Liver (tissue), 9 donors: ENCODE results near the gene ZNF835. TPM values are rescaled to one million over a fixed set of nuclear protein-coding genes. Genes with fewer than 3 reads are reported as not detected.

Experiments
- DNase-seq: peaks from one replicate; pipeline ENCODE4 v3.0.0-alpha.2; 2017; ENCODE audit warnings: low spot score
- H3K27ac ChIP-seq, 2 donors: one replicate each; pipeline ENCODE4 v1.7.0; 2013; ENCODE audit warnings: inconsistent platforms in 2 of 2, low read length in 2 of 2, control low read depth in 1 of 2, low read depth in 1 of 2, mild to moderate bottlenecking in 1 of 2
- H3K27me3 ChIP-seq, 4 donors: one replicate each; pipeline versions ENCODE4 v1.6.1 to v1.7.0; 2013; ENCODE audit warnings: low read length in 3 of 4, inconsistent platforms in 1 of 4, mild to moderate bottlenecking in 1 of 4, moderate library complexity in 1 of 4; ENCODE audit not compliant: control insufficient read depth in 4 of 4, insufficient read depth in 4 of 4
- H3K36me3 ChIP-seq, 4 donors: one replicate each; pipeline versions ENCODE4 v1.6.1 to v1.7.0; 2013; ENCODE audit warnings: low read length in 3 of 4, mild to moderate bottlenecking in 3 of 4, low read depth in 1 of 4, moderate library complexity in 1 of 4; ENCODE audit not compliant: control insufficient read depth in 4 of 4, insufficient read depth in 3 of 4
- H3K4me1 ChIP-seq, 4 donors: one replicate each; pipeline versions ENCODE4 v1.6.1 to v1.7.0; 2013; ENCODE audit warnings: low read length in 3 of 4, mild to moderate bottlenecking in 3 of 4, moderate library complexity in 1 of 4; ENCODE audit not compliant: control insufficient read depth in 4 of 4, insufficient read depth in 4 of 4
- H3K4me3 ChIP-seq, 3 donors: one replicate each; pipeline versions ENCODE4 v1.6.1 to v1.7.0; 2013; ENCODE audit warnings: low read length in 3 of 3, control low read depth in 1 of 3, low read depth in 1 of 3, mild to moderate bottlenecking in 1 of 3
- H3K9ac ChIP-seq, 2 donors: one replicate each; pipeline ENCODE4 v1.7.0; 2013; ENCODE audit warnings: low read length in 2 of 2, mild to moderate bottlenecking in 2 of 2, moderate library complexity in 2 of 2, control low read depth in 1 of 2, low read depth in 1 of 2
- H3K9me3 ChIP-seq, 4 donors: one replicate each; pipeline versions ENCODE4 v1.6.1 to v1.7.0; 2013; ENCODE audit warnings: low read length in 3 of 4; ENCODE audit not compliant: control insufficient read depth in 4 of 4
- FOXA1 ChIP-seq: IDR thresholded peaks from 2 replicates; pipeline ENCODE4 v1.6.1; 2016; ENCODE audit warnings: antibody characterized with exemption
- HNF4A ChIP-seq, 2 donors: conservative IDR thresholded peaks; 2 replicates each; pipeline ENCODE4 v1.6.1; 2016; ENCODE audit warnings: antibody characterized with exemption in 2 of 2, mild to moderate bottlenecking in 2 of 2
- JUND ChIP-seq, 2 donors: IDR thresholded peaks; 2 replicates each; pipeline ENCODE4 v1.6.1; 2016; ENCODE audit warnings: antibody characterized with exemption in 2 of 2
- TAF1 ChIP-seq: conservative IDR thresholded peaks from 2 replicates; pipeline ENCODE4 v1.6.1; 2016; ENCODE audit warnings: antibody characterized with exemption, mild to moderate bottlenecking
- YY1 ChIP-seq: IDR thresholded peaks from 2 replicates; pipeline ENCODE4 v1.6.1; 2016; ENCODE audit warnings: antibody characterized with exemption, mild to moderate bottlenecking
- WGBS: extraction: QIAGEN DNeasy Blood & Tissue Kit; methylation state at CpG from one replicate; pipeline ENCODE4 v1.1.7; 2013; 5-methylcytosine and 5-hydroxymethylcytosine counted together
- polyA plus RNA-seq, 2 donors: library from polyadenylated mRNA; stranded (reverse) in 1 of 2; unstranded in 1 of 2; fragments of 200-250 nt in 1 of 2; fragments of >200 nt in 1 of 2; fragmentation: Nextera tagmentation in 1 of 2; extraction: Ambion mirVana in 1 of 2; gene quantifications; one replicate each; pipeline versions ENCODE4 v1.2.1 to v1.2.3, GENCODE V29; 2013 to 2015
- total RNA-seq, 2 donors: library from RNA; depleted of rRNA; stranded (reverse); fragments of >200 nt; gene quantifications; one replicate each; pipeline ENCODE4 v1.2.3, GENCODE V29; 2014
- TF ChIP-seq, protein P1 (sequence below): IDR thresholded peaks from 2 replicates; pipeline ENCODE4 v1.6.1; 2016; ENCODE audit warnings: antibody characterized with exemption
- TF ChIP-seq, protein P2 (sequence below): IDR thresholded peaks from 2 replicates; pipeline ENCODE4 v1.6.1; 2016; ENCODE audit warnings: antibody characterized with exemption, mild to moderate bottlenecking
- donor health status: healthy.
- donor health status: healthy.
- donor health status: healthy.
- donor health status: healthy.
- donor health status: healthy.

The ZNF835 gene
- total and polyA plus RNA-seq, 4 donors = 0.19 to 2.3 (median 0.76) TPM

DNA sequence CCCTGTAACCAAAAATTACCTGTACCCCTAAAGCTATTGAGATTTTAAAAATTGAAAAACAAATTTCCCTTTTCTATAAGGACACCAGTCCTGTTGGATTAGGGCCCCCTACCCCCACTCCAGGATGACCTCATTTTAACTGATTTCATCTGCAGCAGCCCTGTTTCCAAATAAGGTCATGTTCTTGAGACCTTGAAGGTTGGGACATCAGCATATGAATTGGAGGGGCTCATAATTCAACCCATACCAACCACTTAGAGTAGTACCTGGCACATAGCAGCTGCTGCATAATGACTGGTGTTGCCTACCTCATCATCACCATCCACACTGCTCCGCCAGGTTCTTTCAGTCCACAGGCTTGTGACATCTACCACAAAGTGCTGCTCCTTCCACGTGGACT is 58.8 kb downstream of the ZNF835 start:
- no peak for DNase-seq
- Histone ChIP-seq H3K4me1 (no peaks in the 10 kb centered on the region), H3K9ac (no peak overlapping the region), H3K27me3 (no peaks in the 10 kb centered on the region), H3K27ac (no peak overlapping the region), H3K36me3 (peaks cover 0 to 3% (median 1%) of the 10 kb centered on the region in 4 donors), H3K4me3 (peak overlapping the region in 2 of 3 donors; percentile 14 to 18), H3K9me3 (peaks cover 15 to 68% (median 39%) of the 10 kb centered on the region in 4 donors)
- WGBS = 92% methylated on average over 2 of the region's 2 CpGs
- TF ChIP-seq, protein P1, sequence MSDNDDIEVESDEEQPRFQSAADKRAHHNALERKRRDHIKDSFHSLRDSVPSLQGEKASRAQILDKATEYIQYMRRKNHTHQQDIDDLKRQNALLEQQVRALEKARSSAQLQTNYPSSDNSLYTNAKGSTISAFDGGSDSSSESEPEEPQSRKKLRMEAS = no peak
- TF ChIP-seq, protein P2, sequence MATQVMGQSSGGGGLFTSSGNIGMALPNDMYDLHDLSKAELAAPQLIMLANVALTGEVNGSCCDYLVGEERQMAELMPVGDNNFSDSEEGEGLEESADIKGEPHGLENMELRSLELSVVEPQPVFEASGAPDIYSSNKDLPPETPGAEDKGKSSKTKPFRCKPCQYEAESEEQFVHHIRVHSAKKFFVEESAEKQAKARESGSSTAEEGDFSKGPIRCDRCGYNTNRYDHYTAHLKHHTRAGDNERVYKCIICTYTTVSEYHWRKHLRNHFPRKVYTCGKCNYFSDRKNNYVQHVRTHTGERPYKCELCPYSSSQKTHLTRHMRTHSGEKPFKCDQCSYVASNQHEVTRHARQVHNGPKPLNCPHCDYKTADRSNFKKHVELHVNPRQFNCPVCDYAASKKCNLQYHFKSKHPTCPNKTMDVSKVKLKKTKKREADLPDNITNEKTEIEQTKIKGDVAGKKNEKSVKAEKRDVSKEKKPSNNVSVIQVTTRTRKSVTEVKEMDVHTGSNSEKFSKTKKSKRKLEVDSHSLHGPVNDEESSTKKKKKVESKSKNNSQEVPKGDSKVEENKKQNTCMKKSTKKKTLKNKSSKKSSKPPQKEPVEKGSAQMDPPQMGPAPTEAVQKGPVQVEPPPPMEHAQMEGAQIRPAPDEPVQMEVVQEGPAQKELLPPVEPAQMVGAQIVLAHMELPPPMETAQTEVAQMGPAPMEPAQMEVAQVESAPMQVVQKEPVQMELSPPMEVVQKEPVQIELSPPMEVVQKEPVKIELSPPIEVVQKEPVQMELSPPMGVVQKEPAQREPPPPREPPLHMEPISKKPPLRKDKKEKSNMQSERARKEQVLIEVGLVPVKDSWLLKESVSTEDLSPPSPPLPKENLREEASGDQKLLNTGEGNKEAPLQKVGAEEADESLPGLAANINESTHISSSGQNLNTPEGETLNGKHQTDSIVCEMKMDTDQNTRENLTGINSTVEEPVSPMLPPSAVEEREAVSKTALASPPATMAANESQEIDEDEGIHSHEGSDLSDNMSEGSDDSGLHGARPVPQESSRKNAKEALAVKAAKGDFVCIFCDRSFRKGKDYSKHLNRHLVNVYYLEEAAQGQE = no peak
- TF ChIP-seq HNF4A (conservative IDR thresholded peaks at IDR 0.05) (no peak), FOXA1 (no peak), TAF1 (no peak), JUND (IDR thresholded peaks at IDR 0.05) (no peak), YY1 (no peak)

Other genes starting within 250 kb of the ZNF835 start
- gene ZNF667, start 194.4 kb downstream of the ZNF835 start, total RNA-seq = 1 to 10 TPM; 1.3 to 1.7 TPM
- under 1 TPM; 0.31 to 0.58 TPM for gene ZNF667, start 194.4 kb downstream of the ZNF835 start, polyA plus RNA-seq
- gene ZNF471, start 163.9 kb downstream of the ZNF835 start, total RNA-seq = 1 to 10 TPM; 1.0 to 2.3 TPM
- under 1 TPM; 0.77 to 0.89 TPM for gene ZNF471, start 163.9 kb downstream of the ZNF835 start, polyA plus RNA-seq
- 1 to 10 TPM; 1.2 to 1.3 TPM for gene ZFP28, start 132.8 kb downstream of the ZNF835 start, total RNA-seq
- gene ZFP28, start 132.8 kb downstream of the ZNF835 start, polyA plus RNA-seq = under 1 TPM; 0.47 TPM
- gene ZNF470, start 104.3 kb downstream of the ZNF835 start, total RNA-seq = 1 to 10 TPM; 1.8 to 2.8 TPM
- 1 to 10 TPM in 1 of 2 donors, under 1 TPM in 1; 0.95 to 1.3 TPM for gene ZNF470, start 104.3 kb downstream of the ZNF835 start, polyA plus RNA-seq
- 1 to 10 TPM; 2.2 to 3.4 TPM for gene ZNF71, start 76.5 kb downstream of the ZNF835 start, total RNA-seq
- gene ZNF71, start 76.5 kb downstream of the ZNF835 start, polyA plus RNA-seq = 1 to 10 TPM in 1 of 2 donors, under 1 TPM in 1; 0.46 to 1.4 TPM
- gene SMIM17, start 28.6 kb downstream of the ZNF835 start, total RNA-seq = under 1 TPM in 1 of 2 donors, not detected in 1; 0.28 TPM
- not detected for gene SMIM17, start 28.6 kb downstream of the ZNF835 start, polyA plus RNA-seq
- 100 to 1,000 TPM in 1 of 2 donors, 10 to 100 TPM in 1; 12.8 to 188 TPM for gene PEG3, start 169.0 kb upstream of the ZNF835 start, total RNA-seq
- 1 to 10 TPM; 2.2 to 2.5 TPM for gene PEG3, start 169.0 kb upstream of the ZNF835 start, polyA plus RNA-seq
- 1 to 10 TPM in 1 of 2 donors, under 1 TPM in 1; 0.33 to 3.2 TPM for gene ZIM2, start 169.0 kb upstream of the ZNF835 start, total RNA-seq
- under 1 TPM in 1 of 2 donors, not detected in 1; 0.03 TPM for gene ZIM2, start 169.0 kb upstream of the ZNF835 start, polyA plus RNA-seq